ENCODE results near the gene IRF5.
A peak's percentile ranks its signal among the peaks of the same experiment; 100 is the strongest.

IRF5 gene

GRCh38 chr7:128944487-128945236 is 6.9 kb downstream of the IRF5 start:
- H3K9me3 ChIP-seq (ENCODE audit: control insufficient read depth, insufficient read depth, low read length), result no peaks in the 10 kb centered on the region
- H3K4me2 ChIP-seq (ENCODE audit: low read length), result no peak overlapping the region
- no peaks in the 10 kb centered on the region; the same call in 1 of the 2 replicates for H4K20me1 ChIP-seq (ENCODE audit: control insufficient read depth, insufficient read depth, low read depth, low read length)
- no peak for TF ChIP-seq EZH2phosphoT487 (IDR thresholded peaks at IDR 0.05; ENCODE audit: borderline replicate concordance, low read length)
- no peak for TF ChIP-seq CTCF (IDR thresholded peaks at IDR 0.05; ENCODE audit: low read depth, low read length, poor library complexity, severe bottlenecking)
- no peak overlapping the region for H3K4me3 ChIP-seq (ENCODE audit: low read length)
- H3K4me1 ChIP-seq (ENCODE audit: control insufficient read depth, low read length), result peaks cover 23% of the 10 kb centered on the region
- H3K27me3 ChIP-seq (ENCODE audit: control insufficient read depth, low read length), result no peaks in the 10 kb centered on the region
- peaks cover 7% of the 10 kb centered on the region; the same call in 1 of the 2 replicates for H3K36me3 ChIP-seq (ENCODE audit: control insufficient read depth, low read length)
- H3K79me2 ChIP-seq (ENCODE audit: control insufficient read depth, low read length), result no peaks in the 10 kb centered on the region
- no peaks in the 10 kb centered on the region for H3K9me2 ChIP-seq (replicated peaks; ENCODE audit: control insufficient read depth, low read length)
- H3K27ac ChIP-seq (ENCODE audit: low read depth, low read length), result no peak overlapping the region
- peaks cover 11% of the 10 kb centered on the region for H3F3A ChIP-seq (ENCODE audit: control insufficient read depth, insufficient read depth)

GRCh38 chr7:128945668-128946366 is 8.1 kb downstream of the IRF5 start:
- TF ChIP-seq CTCF (IDR thresholded peaks at IDR 0.05; ENCODE audit: low read depth, low read length, poor library complexity, severe bottlenecking) (no peak), EZH2phosphoT487 (IDR thresholded peaks at IDR 0.05; ENCODE audit: borderline replicate concordance, low read length) (no peak)

GRCh38 chr7:128946936-128947830 is 9.5 kb downstream of the IRF5 start:
- Histone ChIP-seq H3K9me3 (ENCODE audit: control insufficient read depth, insufficient read depth, low read length) (no peaks in the 10 kb centered on the region), H3K27ac (ENCODE audit: low read depth, low read length) (no peak overlapping the region), H3K4me1 (ENCODE audit: control insufficient read depth, low read length) (peaks cover 3% of the 10 kb centered on the region; the same call in 1 of the 2 replicates), H3K36me3 (ENCODE audit: control insufficient read depth, low read length) (peaks cover 16% of the 10 kb centered on the region), H4K20me1 (ENCODE audit: control insufficient read depth, insufficient read depth, low read depth, low read length) (no peaks in the 10 kb centered on the region; the same call in 1 of the 2 replicates), H3F3A (ENCODE audit: control insufficient read depth, insufficient read depth) (peaks cover 8% of the 10 kb centered on the region), H3K9me2 (replicated peaks; ENCODE audit: control insufficient read depth, low read length) (no peaks in the 10 kb centered on the region), H3K4me2 (ENCODE audit: low read length) (no peak overlapping the region), H3K4me3 (ENCODE audit: low read length) (no peak overlapping the region), H3K79me2 (ENCODE audit: control insufficient read depth, low read length) (no peaks in the 10 kb centered on the region), H3K27me3 (ENCODE audit: control insufficient read depth, low read length) (no peaks in the 10 kb centered on the region)
- TF ChIP-seq CTCF (IDR thresholded peaks at IDR 0.05; ENCODE audit: low read depth, low read length, poor library complexity, severe bottlenecking) (peak; percentile 80), EZH2phosphoT487 (IDR thresholded peaks at IDR 0.05; ENCODE audit: borderline replicate concordance, low read length) (no peak)

More at GRCh38 chr7:128945668-128946366, 8.1 kb downstream of the IRF5 start:
- peaks cover 8% of the 10 kb centered on the region for H3F3A ChIP-seq (ENCODE audit: control insufficient read depth, insufficient read depth)
- peaks cover 12% of the 10 kb centered on the region for H3K4me1 ChIP-seq (ENCODE audit: control insufficient read depth, low read length)
- H3K9me3 ChIP-seq (ENCODE audit: control insufficient read depth, insufficient read depth, low read length), result no peaks in the 10 kb centered on the region
- no peaks in the 10 kb centered on the region; the same call in 1 of the 2 replicates for H4K20me1 ChIP-seq (ENCODE audit: control insufficient read depth, insufficient read depth, low read depth, low read length)
- H3K4me2 ChIP-seq (ENCODE audit: low read length), result no peak overlapping the region
- H3K79me2 ChIP-seq (ENCODE audit: control insufficient read depth, low read length), result no peaks in the 10 kb centered on the region
- H3K36me3 ChIP-seq (ENCODE audit: control insufficient read depth, low read length), result peaks cover 7% of the 10 kb centered on the region; the same call in 1 of the 2 replicates
- no peaks in the 10 kb centered on the region for H3K27me3 ChIP-seq (ENCODE audit: control insufficient read depth, low read length)
- H3K9me2 ChIP-seq (replicated peaks; ENCODE audit: control insufficient read depth, low read length), result no peaks in the 10 kb centered on the region
- no peak overlapping the region for H3K27ac ChIP-seq (ENCODE audit: low read depth, low read length)
- H3K4me3 ChIP-seq (ENCODE audit: low read length), result no peak overlapping the region
